NT2/D1 (cell line): Measurements from ENCODE around the gene TCP11L2.

Experiments used
- SUZ12 ChIP-seq: IDR thresholded peaks from 2 replicates; pipeline ENCODE4 v1.6.1; 2011; ENCODE audit not compliant: insufficient read length, insufficient read depth; ENCODE audit errors: extremely low read depth
- YY1 ChIP-seq: IDR thresholded peaks from 2 replicates; pipeline ENCODE4 v1.6.1; 2011; ENCODE audit not compliant: insufficient read length, insufficient read depth
- ZNF274 ChIP-seq: IDR thresholded peaks from 2 replicates; pipeline ENCODE4 v1.6.1; 2011; ENCODE audit warnings: mild to moderate bottlenecking, low read depth, low read length

- TF ChIP-seq SUZ12 (no peak), ZNF274 (no peak), YY1 (no peak)
Observed at GRCh38 chr12:106329231-106329982, 26.9 kb downstream of the TCP11L2 start.
